Activated T-helper 2 cell treated with anti-CD3 and anti-CD28 coated beads, Interferon-gamma antibody, Interleukin-2, Interleukin-4, amounts not matched to agents 10 μg/mL and 5 μg/mL and 100 μg/mL, durations not matched to agents 14 hours and 24 hours and 36 hours (primary cell): ENCODE measurements around the gene DPYSL4. TPM values are rescaled to one million over a fixed set of nuclear protein-coding genes. Genes with fewer than 3 reads are reported as not detected.

ENCODE experiments used
- DNase-seq: peaks from one replicate; pipeline ENCODE4 v3.0.0; 2021; ENCODE audit warnings: low spot score
- H3K27ac Mint-ChIP-seq: one replicate; pipeline ENCODE4 v1.8.0; 2021; ENCODE audit warnings: mixed read lengths
- H3K27me3 Mint-ChIP-seq: one replicate; pipeline ENCODE4 v1.8.0; 2021; ENCODE audit warnings: low read depth, mixed read lengths
- H3K36me3 Mint-ChIP-seq: one replicate; pipeline ENCODE4 v1.8.0; 2021; ENCODE audit warnings: low read depth, mixed read lengths
- H3K4me1 Mint-ChIP-seq: one replicate; pipeline ENCODE4 v1.8.0; 2021; ENCODE audit warnings: low read depth, mixed read lengths
- H3K4me3 Mint-ChIP-seq: one replicate; pipeline ENCODE4 v1.8.0; 2021; ENCODE audit warnings: low read depth, mild to moderate bottlenecking, moderate library complexity, mixed read lengths
- H3K9me3 Mint-ChIP-seq: one replicate; pipeline ENCODE4 v1.8.0; 2021; ENCODE audit warnings: mixed read lengths
- intact Hi-C: fragments of 100-400 bp; cut with micrococcal nuclease; formaldehyde crosslinking; loops from one replicate; pipeline ENCODE4 v1.15.1; 2023
- total RNA-seq: library from RNA; stranded (reverse); gene quantifications from 2 replicates; pipeline ENCODE4 v1.2.3, GENCODE V29; 2022

Gene DPYSL4
- total RNA-seq, 1 donor from 2014 or later, result 17.9 TPM

DNA sequence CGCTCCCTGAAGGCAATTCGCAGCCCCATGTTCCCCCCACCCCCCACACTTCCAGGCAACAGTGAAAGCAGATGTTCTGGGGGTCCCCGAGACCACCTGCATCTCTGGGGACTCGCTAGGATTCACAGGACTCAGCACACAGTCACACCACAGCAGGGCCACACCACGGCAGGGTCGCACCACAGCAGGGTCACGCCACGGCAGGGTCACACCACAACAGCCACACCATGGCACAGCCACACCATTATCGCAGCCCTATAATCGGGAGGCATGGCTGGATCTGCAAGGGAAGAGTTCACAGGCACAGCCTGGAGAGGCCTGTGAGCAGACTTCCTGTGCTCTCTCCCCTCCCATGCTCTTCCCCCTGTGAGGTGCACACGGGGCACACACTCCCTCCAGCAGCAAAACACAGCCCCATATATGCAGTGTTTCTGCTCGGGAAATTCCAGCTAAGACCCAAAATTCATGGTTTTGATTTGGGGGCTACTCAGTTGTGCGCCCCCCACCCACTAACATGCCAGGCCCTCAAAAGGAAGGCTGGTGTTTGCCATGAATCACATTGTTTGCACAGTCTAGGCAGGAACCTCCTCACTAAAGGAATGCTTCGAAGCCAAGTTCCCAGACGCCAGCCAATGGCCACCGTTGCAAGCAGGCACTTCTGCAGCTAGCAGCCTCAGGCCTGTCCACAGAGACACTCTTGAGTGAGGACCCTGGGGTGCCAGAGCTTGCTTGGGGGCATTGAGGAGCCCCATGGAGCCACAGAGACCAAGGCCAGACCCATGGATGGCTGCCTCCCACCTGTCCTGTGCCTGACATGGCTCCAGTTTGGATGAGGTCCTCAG, 7.0 kb upstream of the DPYSL4 start:
- H3K36me3 Mint-ChIP-seq, result no peaks in the 10 kb centered on the region
- H3K27me3 Mint-ChIP-seq, result peaks cover 34% of the 10 kb centered on the region
- H3K4me1 Mint-ChIP-seq, result no peaks in the 10 kb centered on the region
- H3K9me3 Mint-ChIP-seq, result no peaks in the 10 kb centered on the region
- no peak overlapping the region for H3K4me3 Mint-ChIP-seq
- intact Hi-C loops, result no loop called here
- DNase-seq, result no peak
- no peak overlapping the region for H3K27ac Mint-ChIP-seq

DNA sequence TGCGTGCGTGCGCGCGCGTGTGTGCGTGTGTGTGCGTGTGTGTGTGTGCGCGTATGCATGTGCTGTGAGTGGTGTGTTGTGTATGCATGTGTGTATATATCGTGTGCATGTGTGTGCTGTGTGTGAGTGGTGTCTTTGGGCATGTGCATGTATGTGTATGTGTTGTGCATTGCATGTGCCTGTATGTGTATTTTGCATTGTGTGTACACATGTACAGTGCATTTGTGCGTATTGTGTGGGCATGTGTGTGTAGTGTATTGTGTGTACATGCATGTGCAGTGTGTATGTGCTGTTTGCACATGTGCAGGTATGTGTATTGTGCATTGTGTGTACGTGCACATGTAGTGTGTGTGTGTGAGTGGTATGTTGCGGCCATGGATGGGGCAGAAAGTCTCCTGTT, 6.0 kb upstream of the DPYSL4 start:
- Mint-ChIP-seq H3K4me1 (no peaks in the 10 kb centered on the region), H3K36me3 (no peaks in the 10 kb centered on the region), H3K27me3 (peaks cover 31% of the 10 kb centered on the region), H3K9me3 (no peaks in the 10 kb centered on the region), H3K27ac (no peak overlapping the region), H3K4me3 (no peak overlapping the region)
- no peak for DNase-seq
- intact Hi-C loops, result no loop called here

DNA sequence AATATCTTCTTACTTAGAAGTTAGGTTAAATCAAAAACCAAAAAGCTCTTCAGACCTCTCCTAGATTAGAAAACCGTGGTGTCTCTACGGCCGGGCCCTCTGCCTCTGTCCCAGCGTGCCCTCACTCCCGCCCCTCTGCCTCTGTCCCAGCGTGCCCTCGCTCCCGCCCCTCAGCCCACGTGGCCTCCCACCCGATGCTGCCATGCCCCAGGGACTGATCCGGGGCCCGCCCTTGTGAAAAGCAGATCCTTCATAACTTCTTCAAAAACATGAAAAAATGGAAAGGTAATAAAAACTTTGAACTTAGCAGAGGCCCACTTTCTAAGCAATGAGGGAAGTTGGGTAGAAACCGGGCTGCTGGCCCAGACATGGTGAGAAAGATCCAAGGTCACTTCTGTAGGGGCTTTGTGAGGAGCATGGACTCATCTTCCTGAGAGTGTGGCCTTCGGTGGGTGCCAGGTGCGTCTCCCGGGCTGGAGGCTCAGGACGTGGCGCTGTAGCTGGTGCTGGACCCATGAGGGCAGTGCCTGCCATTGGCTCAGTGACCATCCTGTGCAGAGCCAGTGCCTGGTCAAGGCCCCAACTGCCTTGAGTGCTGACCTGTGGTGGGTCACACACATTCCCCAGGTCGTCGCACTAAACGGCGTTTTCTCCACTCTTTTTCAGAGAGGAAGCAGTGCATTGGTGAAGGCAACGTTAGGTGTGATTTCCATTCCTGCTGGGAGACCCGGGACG, 4.9 kb upstream of the DPYSL4 start:
- DNase-seq, result no peak
- Mint-ChIP-seq H3K4me1 (no peaks in the 10 kb centered on the region), H3K27me3 (peaks cover 24% of the 10 kb centered on the region), H3K36me3 (no peaks in the 10 kb centered on the region), H3K9me3 (no peaks in the 10 kb centered on the region), H3K27ac (no peak overlapping the region), H3K4me3 (no peak overlapping the region)
- intact Hi-C loops, result no loop called here

DNA sequence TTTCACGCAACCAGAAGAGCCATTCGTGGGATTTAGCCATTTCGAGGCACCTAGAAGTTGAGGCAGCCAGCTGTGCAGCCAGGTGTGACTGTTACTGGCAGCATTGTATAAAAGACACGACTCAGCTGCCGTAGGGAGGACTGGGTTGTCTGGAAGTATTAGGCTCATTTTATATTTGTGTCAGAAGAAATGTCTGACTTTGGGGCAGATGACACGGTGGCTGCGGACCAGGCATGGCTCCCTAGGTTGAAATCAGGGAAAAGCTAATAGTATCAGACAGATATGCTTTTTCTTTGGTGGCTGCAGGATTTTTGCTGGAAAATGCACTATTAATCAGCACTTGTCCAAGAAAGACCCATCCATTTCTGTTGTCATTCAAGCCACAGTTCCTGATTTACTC, 4.2 kb upstream of the DPYSL4 start:
- H3K9me3 Mint-ChIP-seq, result no peaks in the 10 kb centered on the region
- H3K27ac Mint-ChIP-seq, result no peak overlapping the region
- no peaks in the 10 kb centered on the region for H3K4me1 Mint-ChIP-seq
- H3K4me3 Mint-ChIP-seq, result no peak overlapping the region
- intact Hi-C loops, result no loop called here
- H3K36me3 Mint-ChIP-seq, result no peaks in the 10 kb centered on the region
- peaks cover 20% of the 10 kb centered on the region for H3K27me3 Mint-ChIP-seq
- no peak for DNase-seq

DNA sequence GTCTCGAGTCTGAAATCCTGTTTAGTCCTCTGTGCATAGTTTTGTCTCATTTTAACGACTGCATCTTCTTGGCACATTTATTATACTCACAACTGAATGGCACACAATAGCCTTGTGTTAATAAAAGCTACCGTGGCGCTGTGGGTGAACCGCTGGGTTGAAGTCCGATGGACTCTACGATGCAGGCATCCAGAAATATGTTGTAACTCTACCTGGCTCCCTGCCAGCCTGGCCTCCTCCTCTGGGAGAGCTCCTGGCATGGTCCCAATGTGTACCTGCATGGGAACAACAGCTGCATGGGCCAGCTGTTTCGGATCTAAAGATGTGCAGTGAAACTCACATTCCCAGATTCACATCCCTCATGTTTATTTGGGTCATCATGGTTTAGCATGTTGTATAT, 3.7 kb upstream of the DPYSL4 start:
- Mint-ChIP-seq H3K4me3 (no peak overlapping the region), H3K36me3 (no peaks in the 10 kb centered on the region), H3K27ac (no peak overlapping the region), H3K27me3 (peaks cover 21% of the 10 kb centered on the region), H3K4me1 (no peaks in the 10 kb centered on the region), H3K9me3 (no peaks in the 10 kb centered on the region)
- intact Hi-C loops, result no loop called here
- no peak for DNase-seq

DNA sequence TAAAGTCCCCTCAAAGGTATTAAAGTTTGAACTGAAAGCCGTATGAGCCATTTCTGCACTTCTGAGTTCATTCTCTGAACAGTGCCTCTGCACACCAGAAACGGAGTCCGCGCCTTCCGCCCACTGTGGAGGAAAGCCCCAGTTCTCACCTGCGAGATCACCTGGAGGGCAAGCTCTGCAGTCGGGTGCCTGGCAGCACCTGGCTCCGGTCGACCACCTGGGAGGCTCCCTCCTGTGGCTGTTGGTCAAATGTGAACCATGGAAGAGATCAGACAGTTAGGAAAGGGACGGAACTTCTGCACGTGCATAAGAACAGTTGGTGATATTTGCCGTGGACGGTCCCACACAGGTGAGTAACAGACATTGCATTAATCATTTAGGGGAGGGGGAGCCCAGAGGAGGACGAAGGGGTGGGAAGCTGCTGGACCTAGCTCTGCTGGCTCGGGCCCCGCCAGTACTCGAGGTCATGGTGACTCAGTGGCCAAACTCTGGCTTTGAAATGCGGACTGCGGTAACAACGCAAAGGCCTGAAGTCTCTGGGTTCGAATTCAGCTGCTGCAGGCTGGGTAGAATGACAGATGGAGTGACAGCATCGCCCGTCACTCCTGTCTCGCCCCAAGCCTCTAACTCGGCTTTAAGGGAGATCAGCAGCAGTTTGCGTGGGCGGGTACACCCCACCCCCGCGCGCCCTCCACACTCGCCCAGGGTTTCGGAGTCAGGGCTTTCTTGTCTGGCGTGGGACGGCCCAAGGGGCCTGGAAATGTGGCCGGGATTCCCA, 1.7 kb upstream of the DPYSL4 start:
- Mint-ChIP-seq H3K36me3 (no peaks in the 10 kb centered on the region), H3K4me1 (no peaks in the 10 kb centered on the region), H3K9me3 (no peaks in the 10 kb centered on the region), H3K4me3 (peak overlapping the region; percentile 7), H3K27me3 (peaks cover 36% of the 10 kb centered on the region), H3K27ac (no peak overlapping the region)
- no peak for DNase-seq
- intact Hi-C loops, result no loop called here

DNA sequence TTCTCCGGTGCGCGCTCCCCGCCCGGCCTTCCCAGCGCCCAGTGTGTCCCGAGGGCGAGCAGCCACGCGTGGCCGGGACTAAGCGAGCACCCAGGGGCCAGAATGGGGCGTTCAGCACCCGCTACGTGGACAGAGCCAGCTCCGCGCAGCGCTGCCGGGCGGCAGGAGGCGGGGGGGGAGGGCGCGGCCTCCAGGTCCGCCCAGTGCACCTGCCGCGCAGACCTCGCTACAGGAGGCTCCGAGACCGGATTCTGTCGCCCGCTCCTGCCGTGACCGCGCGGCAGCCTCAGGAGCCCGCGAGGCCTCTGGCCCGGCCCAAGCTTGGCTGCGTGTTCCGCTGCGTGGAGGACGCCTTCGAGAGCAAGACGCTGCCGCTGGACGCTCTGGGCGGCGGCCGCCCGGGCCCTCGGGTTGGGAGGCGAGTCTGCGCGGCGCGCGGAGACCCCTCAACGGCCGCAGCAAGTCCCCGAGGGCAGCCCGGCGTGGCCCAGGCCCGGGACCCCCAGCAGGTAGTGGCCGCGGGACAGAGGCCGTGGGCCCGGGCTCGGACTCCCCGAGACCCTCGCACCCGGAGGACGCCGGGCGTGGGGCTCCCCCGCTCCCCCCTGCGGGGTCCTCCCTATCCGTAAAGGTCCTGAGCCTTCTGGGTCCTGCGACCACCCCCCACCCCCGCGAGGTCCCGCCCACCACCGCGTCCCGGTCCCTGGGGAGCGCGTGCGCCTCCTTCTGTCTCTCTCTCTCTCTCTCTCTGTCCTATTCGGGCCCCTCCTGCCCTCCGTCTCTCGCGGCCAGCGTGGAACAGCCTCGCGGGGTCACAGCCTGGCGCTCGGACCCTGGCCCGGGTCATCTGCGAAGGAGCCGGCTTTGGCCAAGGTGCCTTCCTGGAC, 904 bp upstream of the DPYSL4 start:
- Mint-ChIP-seq H3K9me3 (no peaks in the 10 kb centered on the region), H3K27ac (no peak overlapping the region), H3K27me3 (peaks cover 36% of the 10 kb centered on the region), H3K4me3 (peak overlapping the region; percentile 54), H3K4me1 (no peaks in the 10 kb centered on the region), H3K36me3 (peaks cover 4% of the 10 kb centered on the region)
- intact Hi-C loops, result loop anchor here (2.0 kb wide), 2 partner anchors 123 to 351 kb away; partner anchors contain the start of gene INPP5A
- DNase-seq, result peak; percentile 64

DNA sequence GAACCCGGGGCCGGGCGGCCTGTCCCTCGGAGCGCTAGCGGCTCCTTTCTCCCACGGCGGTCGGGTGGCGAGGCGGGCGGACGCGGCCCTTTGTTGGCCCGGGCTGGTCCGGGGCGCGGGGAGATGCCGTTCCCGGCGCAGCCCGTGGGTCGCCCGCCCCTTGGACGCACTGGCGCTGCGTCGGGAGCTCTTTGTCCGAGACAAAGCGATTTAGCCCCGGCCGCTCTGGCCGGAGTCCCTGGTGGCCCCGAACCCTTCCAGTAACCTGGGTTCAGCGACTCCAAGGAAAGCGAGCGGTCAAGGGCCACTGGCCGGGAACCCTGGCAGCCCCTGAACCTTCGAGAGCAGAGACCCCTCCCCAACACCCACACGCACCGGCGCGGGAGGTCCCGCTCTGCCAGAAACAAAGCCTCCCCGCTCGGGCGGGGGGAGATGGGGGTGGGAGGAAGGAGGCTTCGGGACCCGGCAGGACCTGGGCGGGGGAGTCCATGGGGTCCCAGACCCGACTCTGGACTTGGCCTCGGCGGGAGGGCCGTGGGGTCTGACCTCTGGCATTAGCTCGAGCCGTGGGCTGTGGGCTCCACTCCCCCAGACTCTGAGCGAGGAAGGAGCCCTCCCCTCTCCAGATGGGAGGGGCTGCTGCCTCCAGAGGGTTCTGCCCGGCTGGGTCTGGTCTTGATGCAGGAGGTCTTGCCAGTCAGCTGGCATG, 836 bp downstream of the DPYSL4 start:
- Mint-ChIP-seq H3K4me3 (peak overlapping the region; percentile 47), H3K9me3 (no peaks in the 10 kb centered on the region), H3K27me3 (peaks cover 36% of the 10 kb centered on the region), H3K4me1 (no peaks in the 10 kb centered on the region), H3K36me3 (peaks cover 5% of the 10 kb centered on the region), H3K27ac (no peak overlapping the region)
- intact Hi-C loops, result loop anchor here (2.0 kb wide), 2 partner anchors 121 to 349 kb away; partner anchors contain the start of gene INPP5A
- no peak for DNase-seq

DNA sequence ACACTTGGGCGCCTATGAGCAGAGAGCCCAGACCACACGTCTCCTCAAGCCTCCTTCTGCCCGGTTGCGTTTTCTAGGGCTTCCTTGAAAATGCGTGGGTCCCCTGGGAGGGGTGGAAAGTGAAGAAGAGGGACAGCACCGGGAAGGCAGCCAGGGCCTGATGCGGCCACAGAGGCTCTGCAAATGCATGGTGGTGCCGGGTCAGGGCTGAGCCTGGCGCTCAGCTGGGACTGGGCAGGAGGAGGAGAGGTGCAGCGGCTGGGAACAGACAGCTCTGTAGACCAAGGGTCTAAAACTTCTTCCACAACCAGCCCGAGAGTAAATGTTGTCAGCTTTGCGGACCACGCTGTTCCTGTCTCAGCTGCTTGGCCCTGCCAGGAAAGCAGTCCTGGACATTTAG, 1.6 kb downstream of the DPYSL4 start:
- H3K27ac Mint-ChIP-seq, result no peak overlapping the region
- DNase-seq, result no peak
- H3K27me3 Mint-ChIP-seq, result peaks cover 31% of the 10 kb centered on the region
- intact Hi-C loops, result no loop called here
- H3K36me3 Mint-ChIP-seq, result peaks cover 5% of the 10 kb centered on the region
- H3K4me1 Mint-ChIP-seq, result no peaks in the 10 kb centered on the region
- H3K9me3 Mint-ChIP-seq, result no peaks in the 10 kb centered on the region
- H3K4me3 Mint-ChIP-seq, result peak overlapping the region; percentile 47

DNA sequence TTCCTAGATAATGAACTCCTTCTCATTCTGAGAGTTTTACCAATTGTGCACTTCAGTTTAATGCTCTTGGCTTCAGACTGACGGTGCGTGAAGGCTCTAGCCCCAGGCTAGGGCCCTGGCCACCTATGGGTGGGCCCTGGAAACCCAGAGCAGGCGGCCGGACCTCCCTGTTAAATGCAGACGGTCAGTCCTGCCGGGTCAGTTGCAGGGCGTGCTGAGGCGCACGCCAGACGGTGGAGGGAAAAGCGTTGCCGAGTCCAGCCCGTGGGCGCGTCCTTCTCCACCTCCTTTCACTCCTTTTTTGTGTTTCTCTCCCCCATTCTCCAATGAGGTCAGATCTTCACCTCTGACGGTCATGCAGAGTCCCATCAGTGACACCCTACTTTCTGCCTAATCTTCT, 2.3 kb downstream of the DPYSL4 start:
- Mint-ChIP-seq H3K9me3 (no peaks in the 10 kb centered on the region), H3K36me3 (peaks cover 5% of the 10 kb centered on the region), H3K4me3 (no peak overlapping the region), H3K4me1 (no peaks in the 10 kb centered on the region), H3K27ac (no peak overlapping the region), H3K27me3 (peaks cover 26% of the 10 kb centered on the region)
- no peak for DNase-seq
- intact Hi-C loops, result no loop called here

DNA sequence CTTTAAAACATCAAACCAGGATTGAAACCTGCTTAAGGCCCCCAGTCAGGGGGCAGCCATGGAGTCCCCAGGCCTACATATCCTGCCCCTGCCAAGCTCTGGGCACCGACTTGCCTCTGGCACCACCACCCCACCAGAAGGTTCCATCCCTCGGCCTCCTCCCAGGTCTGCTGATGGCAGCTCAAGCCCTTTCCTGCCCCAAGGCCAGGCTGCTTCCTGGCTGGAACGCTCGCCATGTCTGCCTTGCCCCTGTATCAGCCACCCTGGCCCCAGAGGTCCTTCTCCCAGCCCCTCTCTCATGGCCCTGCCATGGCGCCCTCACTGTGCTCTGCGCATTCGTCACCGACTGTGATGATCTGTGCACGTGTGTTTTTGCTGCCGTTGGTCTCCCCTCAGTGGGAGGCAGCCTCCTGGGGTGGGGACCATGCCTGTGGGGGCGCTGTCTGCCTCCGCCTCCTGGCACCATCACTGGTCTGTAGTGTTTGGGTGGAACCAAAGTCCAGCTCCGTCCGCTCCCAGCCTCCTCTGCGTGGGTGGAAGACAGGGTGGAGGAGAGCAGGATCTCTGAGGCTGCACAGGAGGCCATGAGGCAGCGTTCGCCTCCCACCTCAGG, 3.2 kb downstream of the DPYSL4 start:
- Mint-ChIP-seq H3K36me3 (peaks cover 5% of the 10 kb centered on the region), H3K27ac (no peak overlapping the region), H3K9me3 (no peaks in the 10 kb centered on the region), H3K4me1 (no peaks in the 10 kb centered on the region), H3K27me3 (peaks cover 21% of the 10 kb centered on the region), H3K4me3 (no peak overlapping the region)
- DNase-seq, result no peak
- intact Hi-C loops, result no loop called here
